Bronchial epithelial cell (primary cell): Measurements from ENCODE around the gene ODAD4. TPM values are rescaled to one million over a fixed set of nuclear protein-coding genes. Genes with fewer than 3 reads are reported as not detected.

ENCODE experiments used
- DNase-seq: peaks from one replicate; pipeline ENCODE4 v3.0.0-alpha.2; 2010; ENCODE audit warnings: low read depth
- FAIRE-seq: peaks from 2 replicates; lab custom pipeline; 2011; peaks lifted over from hg19 to GRCh38; lab: Jason Lieb, UNC
- H3K27me3 ChIP-seq: 2 replicates; pipeline ENCODE4 v1.5.1; 2011; ENCODE audit warnings: low read length; ENCODE audit not compliant: control insufficient read depth, insufficient read depth
- H3K36me3 ChIP-seq: 2 replicates; pipeline ENCODE4 v1.5.1; 2011; ENCODE audit warnings: low read length; ENCODE audit not compliant: control insufficient read depth, insufficient read depth
- H3K4me3 ChIP-seq: 2 replicates; pipeline ENCODE4 v1.5.1; 2011; ENCODE audit warnings: mild to moderate bottlenecking, low read depth, low read length, control low read depth
- CTCF ChIP-seq: IDR thresholded peaks from 2 replicates; pipeline ENCODE4 v1.5.1; 2011; ENCODE audit warnings: mild to moderate bottlenecking, moderate library complexity, low read length, control low read depth, inconsistent platforms; ENCODE audit not compliant: insufficient read depth, severe bottlenecking
- total RNA-seq: library from RNA; depleted of rRNA; stranded (reverse); fragments of >200 nt; gene quantifications from 2 replicates; pipeline ENCODE4 v1.2.1, GENCODE V29; 2014

The ODAD4 gene
- total RNA-seq, 1 donor from 2014 or later = 0.26 TPM

DNA sequence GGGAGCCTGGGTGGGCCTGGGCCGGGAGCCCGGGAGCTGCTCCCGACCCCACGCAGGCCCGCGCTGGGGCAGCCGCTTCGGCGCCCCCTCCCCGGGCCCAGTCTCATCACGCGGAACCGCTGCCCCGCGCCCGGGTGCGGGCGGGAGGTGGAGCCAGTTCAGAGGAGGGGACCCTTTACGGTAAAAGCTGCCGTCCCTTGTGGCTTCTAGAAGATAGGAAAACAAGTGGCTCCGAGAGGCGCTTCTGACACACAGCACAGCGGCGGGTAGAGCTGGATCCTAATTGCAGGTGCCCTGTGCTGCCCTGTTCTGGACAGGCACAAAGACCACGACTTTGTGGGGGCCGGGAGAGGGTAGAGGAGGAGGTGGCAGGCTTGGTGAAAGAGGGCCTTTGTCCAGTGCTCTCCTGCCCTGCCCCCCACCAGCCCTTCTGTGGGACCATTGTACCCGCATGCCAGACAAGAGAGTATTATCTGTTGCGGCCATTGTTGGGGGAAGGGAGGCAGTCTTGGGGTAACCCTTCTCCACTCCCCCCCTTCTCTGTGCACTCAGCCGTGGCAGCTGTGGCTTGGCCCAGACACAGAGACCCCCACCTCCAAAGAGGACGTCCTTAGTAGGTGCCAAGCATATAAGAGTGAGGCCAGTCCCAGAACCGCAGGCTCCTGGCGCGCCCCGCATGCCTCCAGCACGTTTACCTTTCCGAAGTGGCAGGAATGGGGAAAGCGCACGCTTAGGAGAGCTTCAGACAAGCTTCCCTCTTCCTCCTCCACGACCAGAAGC is 36.9 kb downstream of the ODAD4 start:
- DNase-seq = no peak
- FAIRE-seq = no peak

DNA sequence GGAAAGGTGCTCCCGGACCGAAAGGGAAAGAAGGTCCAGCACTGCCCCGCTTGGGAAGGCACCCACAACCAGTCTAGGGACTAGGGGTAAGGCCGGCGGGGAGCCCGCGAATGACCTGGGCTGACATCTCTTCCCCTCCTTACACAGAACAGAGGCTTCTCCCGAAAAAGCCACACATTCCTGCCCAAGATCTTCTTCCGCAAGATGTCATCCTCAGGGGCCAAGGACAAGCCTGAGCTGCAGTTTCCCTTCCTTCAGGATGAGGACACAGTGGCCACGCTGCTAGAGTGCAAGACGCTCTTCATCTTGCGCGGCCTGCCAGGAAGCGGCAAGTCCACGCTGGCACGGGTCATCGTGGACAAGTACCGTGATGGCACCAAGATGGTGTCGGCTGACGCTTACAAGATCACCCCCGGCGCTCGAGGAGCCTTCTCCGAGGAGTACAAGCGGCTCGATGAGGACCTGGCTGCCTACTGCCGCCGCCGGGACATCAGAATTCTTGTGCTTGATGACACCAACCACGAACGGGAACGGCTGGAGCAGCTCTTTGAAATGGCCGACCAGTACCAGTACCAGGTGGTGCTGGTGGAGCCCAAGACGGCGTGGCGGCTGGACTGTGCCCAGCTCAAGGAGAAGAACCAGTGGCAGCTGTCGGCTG is 37.6 kb downstream of the ODAD4 start:
- Histone ChIP-seq H3K36me3 (peaks cover 11% of the 10 kb centered on the region), H3K4me3 (no peak overlapping the region), H3K27me3 (no peaks in the 10 kb centered on the region)
- no peak for FAIRE-seq
- no peak for TF ChIP-seq CTCF
- no peak for DNase-seq

More for the DNA sequence above, 36.9 kb downstream of the ODAD4 start:
- H3K36me3 ChIP-seq = peaks cover 6% of the 10 kb centered on the region
- peak overlapping the region; percentile 76 for H3K4me3 ChIP-seq
- H3K27me3 ChIP-seq = no peaks in the 10 kb centered on the region
- peak; percentile 0 for TF ChIP-seq CTCF

- TF ChIP-seq CTCF = no peak
- Histone ChIP-seq H3K27me3 (no peaks in the 10 kb centered on the region), H3K36me3 (peaks cover 13% of the 10 kb centered on the region), H3K4me3 (no peak overlapping the region)
- FAIRE-seq (no peak), DNase-seq (no peak)
Observed at GRCh38 chr17:41968676-41969075, 38.3 kb downstream of the ODAD4 start.

DNA sequence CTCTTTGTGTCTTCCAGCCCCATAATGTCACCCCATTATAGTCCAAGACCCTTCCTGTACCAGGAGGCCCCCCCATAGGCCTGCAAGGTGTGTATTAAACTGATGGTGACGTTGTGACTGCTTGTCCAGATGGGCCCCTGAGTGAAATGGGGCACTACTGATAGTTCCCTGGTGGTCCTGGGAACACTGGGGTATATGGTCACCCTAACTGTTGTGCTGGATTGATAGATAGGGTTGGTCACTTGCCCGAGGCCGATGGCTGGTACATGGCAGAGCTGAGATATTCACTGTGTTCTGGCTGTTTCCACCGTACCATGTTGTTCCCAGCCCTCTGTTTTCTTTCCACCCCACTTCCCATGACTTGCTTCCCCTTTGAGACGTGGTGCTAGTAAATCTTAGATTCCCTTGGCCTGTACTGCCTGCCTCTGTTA is 40.5 kb downstream of the ODAD4 start:
- no peaks in the 10 kb centered on the region for H3K27me3 ChIP-seq
- FAIRE-seq (peak; percentile 32), DNase-seq (no peak)
- TF ChIP-seq CTCF = no peak
- H3K36me3 ChIP-seq = peaks cover 27% of the 10 kb centered on the region
- H3K4me3 ChIP-seq = no peak overlapping the region

- no peaks in the 10 kb centered on the region for H3K27me3 ChIP-seq
- FAIRE-seq = no peak
- TF ChIP-seq CTCF = no peak
- H3K36me3 ChIP-seq = peaks cover 32% of the 10 kb centered on the region
- H3K4me3 ChIP-seq = no peak overlapping the region
- DNase-seq = no peak
Observed at GRCh38 chr17:41971721-41972523, 41.5 kb downstream of the ODAD4 start.
